Sigmoid colon (tissue), 7 donors: ENCODE measurements around the gene CDH23. TPM values are rescaled to one million over a fixed set of nuclear protein-coding genes. Genes with fewer than 3 reads are reported as not detected.

Source experiments
- DNase-seq: peaks from one replicate; pipeline ENCODE4 v3.0.0-alpha.2; 2019
- H3K27ac ChIP-seq, 4 donors: fragments of 200-600 bp; sonication (generic); one replicate each; pipeline ENCODE4 v1.5.1; 2016 to 2019; ENCODE audit warnings: mild to moderate bottlenecking in 1 of 4
- H3K27me3 ChIP-seq, 3 donors: fragments of 200-600 bp; sonication (generic); one replicate each; pipeline ENCODE4 v1.5.1; 2019; ENCODE audit warnings: mild to moderate bottlenecking in 1 of 3
- H3K36me3 ChIP-seq, 4 donors: fragments of 200-600 bp; sonication (generic); one replicate each; pipeline ENCODE4 v1.5.1; 2016 to 2019
- H3K4me1 ChIP-seq, 4 donors: fragments of 200-600 bp; sonication (generic); one replicate each; pipeline ENCODE4 v1.5.1; 2017 to 2019
- H3K4me3 ChIP-seq, 4 donors: fragments of 200-600 bp; sonication (generic); one replicate each; pipeline ENCODE4 v1.5.1; 2017 to 2019; ENCODE audit warnings: mild to moderate bottlenecking in 2 of 4, moderate library complexity in 1 of 4
- H3K9me3 ChIP-seq, 4 donors: fragments of 200-600 bp in 3 of 4; sonication (generic) in 3 of 4; one replicate each; pipeline versions ENCODE4 v1.5.1 to v1.6.1; 2013 to 2019
- EP300 ChIP-seq, 4 donors: sonication (generic); formaldehyde crosslinking; IDR thresholded peaks; one replicate each; pipeline ENCODE4 v1.6.1; 2017; ENCODE audit warnings: antibody characterized with exemption in 4 of 4
- POLR2A ChIP-seq, 2 donors: fragments of 450-650 bp; IDR thresholded peaks; one replicate each; pipeline ENCODE4 v1.6.1; 2016; ENCODE audit warnings: antibody characterized with exemption in 2 of 2, mild to moderate bottlenecking in 2 of 2, moderate library complexity in 2 of 2
- POLR2AphosphoS5 ChIP-seq, 4 donors: sonication (generic); formaldehyde crosslinking; IDR thresholded peaks; one replicate each; pipeline ENCODE4 v1.6.1; 2017; ENCODE audit warnings: antibody characterized with exemption in 4 of 4
- WGBS, 2 donors: extraction: QIAGEN DNeasy Blood & Tissue Kit; methylation state at CpG; one replicate each; pipeline ENCODE4 v1.1.7; 2013; 5-methylcytosine and 5-hydroxymethylcytosine counted together
- intact Hi-C: fragments of 100-400 bp; cut with DNase I; formaldehyde crosslinking; loops from one replicate; pipeline ENCODE4 v1.15.1; 2023
- polyA plus RNA-seq, 3 donors: library from polyadenylated mRNA; stranded (reverse); fragments of 200-250 nt; gene quantifications; one replicate each; pipeline ENCODE4 v1.2.3, GENCODE V29; 2013
- total RNA-seq, 4 donors: library from RNA; depleted of rRNA; stranded (reverse); fragments of >200 nt; gene quantifications; one replicate each; pipeline ENCODE4 v1.1.0, GENCODE V29; 2016
- TF ChIP-seq, protein P1 (sequence below), 4 experiments: fragments of 450-650 bp in 3 of 4; fragments of 200-600 bp in 1 of 4; IDR thresholded peaks; one replicate each; pipeline ENCODE4 v1.5.1; 2016 to 2019; ENCODE audit warnings: antibody characterized with exemption in 4 of 4, mild to moderate bottlenecking in 3 of 4, moderate library complexity in 2 of 4
- donor health status: healthy with polysubstance abuse.
- donor health status: Bipolar disorder and iron deficiency.
- donor health status: healthy.

CDH23 gene
- total and polyA plus RNA-seq, 7 donors: 1.5 to 7.2 (median 3.0) TPM

DNA sequence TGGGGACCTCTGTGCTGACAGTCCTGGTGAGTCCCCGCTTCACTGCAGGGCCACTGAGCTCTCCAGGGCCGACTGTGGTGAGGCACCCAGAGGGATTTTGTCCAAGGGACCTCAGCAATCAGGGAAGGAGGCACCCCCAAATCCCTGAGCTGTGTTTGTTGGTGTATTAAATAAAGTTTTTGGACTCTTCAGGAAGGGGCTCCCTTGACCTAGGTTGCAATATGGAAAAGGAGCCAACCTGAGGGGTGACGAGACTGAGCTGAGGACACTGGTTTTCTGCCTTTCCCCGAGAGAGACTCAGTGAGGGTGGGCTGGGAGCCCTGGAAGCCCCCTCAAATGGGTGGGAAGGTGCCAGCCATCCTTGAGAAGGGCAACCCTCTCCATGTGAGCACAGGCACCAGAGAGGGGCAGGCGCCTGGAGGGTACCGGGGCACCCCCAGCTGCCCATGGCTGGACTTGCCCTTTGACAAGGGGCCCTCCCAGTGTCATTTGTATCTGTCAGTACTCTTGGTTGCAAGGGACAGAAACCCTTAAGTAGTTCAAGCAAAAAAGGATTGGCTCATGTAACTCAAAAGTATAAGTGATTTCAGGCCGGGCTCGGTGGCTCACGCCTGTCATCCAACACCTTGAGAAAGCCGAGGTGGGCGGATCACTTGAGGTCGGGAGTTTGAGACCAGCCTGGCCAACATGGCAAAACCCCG, 250.0 kb downstream of the CDH23 start:
- no peaks in the 10 kb centered on the region for H3K4me1 ChIP-seq
- WGBS, 2 donors: 85% methylated on average over 13 of the region's 13 CpGs
- H3K9me3 ChIP-seq: no peaks in the 10 kb centered on the region
- H3K27ac ChIP-seq: no peak overlapping the region
- TF ChIP-seq EP300 (IDR thresholded peaks at IDR 0.05) (no peak), POLR2A (IDR thresholded peaks at IDR 0.05) (no peak)
- TF ChIP-seq, protein P1, sequence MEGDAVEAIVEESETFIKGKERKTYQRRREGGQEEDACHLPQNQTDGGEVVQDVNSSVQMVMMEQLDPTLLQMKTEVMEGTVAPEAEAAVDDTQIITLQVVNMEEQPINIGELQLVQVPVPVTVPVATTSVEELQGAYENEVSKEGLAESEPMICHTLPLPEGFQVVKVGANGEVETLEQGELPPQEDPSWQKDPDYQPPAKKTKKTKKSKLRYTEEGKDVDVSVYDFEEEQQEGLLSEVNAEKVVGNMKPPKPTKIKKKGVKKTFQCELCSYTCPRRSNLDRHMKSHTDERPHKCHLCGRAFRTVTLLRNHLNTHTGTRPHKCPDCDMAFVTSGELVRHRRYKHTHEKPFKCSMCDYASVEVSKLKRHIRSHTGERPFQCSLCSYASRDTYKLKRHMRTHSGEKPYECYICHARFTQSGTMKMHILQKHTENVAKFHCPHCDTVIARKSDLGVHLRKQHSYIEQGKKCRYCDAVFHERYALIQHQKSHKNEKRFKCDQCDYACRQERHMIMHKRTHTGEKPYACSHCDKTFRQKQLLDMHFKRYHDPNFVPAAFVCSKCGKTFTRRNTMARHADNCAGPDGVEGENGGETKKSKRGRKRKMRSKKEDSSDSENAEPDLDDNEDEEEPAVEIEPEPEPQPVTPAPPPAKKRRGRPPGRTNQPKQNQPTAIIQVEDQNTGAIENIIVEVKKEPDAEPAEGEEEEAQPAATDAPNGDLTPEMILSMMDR (IDR thresholded peaks at IDR 0.05): no peak
- intact Hi-C loops: no loop called here
- no peaks in the 10 kb centered on the region for H3K36me3 ChIP-seq
- H3K4me3 ChIP-seq: no peak overlapping the region
- H3K27me3 ChIP-seq: no peaks in the 10 kb centered on the region
- no peak for DNase-seq

DNA sequence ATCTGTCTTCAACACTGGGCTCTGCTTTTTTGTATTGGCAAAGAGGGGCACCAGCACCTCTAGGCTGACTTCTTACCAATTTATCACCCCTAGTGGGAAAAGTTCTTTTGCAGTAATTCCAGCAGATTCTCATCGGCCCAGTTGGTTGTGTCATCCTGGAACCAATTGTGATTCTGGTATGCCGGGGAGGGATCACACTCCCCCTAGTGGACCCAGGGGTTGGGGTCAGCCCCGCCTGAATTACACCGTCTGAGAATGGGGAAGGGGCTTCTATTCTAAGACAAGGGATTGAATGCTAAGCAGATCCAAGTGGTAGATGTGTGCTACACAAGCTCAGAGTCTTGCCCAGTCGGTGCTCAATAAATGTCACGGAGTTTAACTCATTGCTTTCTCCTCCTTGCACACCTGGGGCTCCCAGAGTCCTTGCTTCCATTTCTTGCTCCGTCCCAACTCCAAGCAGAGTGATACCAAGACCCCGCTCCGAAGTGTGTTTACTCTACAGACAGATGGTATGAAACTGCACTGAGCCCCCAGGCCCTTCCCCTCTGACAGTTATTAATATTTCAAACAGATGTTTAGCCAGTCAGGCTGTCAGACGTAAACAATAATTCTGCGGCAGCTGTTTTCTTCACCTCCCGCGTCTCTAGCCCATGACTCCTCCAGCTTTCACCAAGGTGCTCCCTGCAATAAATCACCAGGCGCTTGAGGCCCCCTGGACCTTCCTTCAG, 251.0 kb downstream of the CDH23 start:
- DNase-seq: no peak
- no peak for TF ChIP-seq POLR2A (IDR thresholded peaks at IDR 0.05)
- TF ChIP-seq, protein P1 (IDR thresholded peaks at IDR 0.05): peak in 2 of 4 experiments; percentile 12 to 14

DNA sequence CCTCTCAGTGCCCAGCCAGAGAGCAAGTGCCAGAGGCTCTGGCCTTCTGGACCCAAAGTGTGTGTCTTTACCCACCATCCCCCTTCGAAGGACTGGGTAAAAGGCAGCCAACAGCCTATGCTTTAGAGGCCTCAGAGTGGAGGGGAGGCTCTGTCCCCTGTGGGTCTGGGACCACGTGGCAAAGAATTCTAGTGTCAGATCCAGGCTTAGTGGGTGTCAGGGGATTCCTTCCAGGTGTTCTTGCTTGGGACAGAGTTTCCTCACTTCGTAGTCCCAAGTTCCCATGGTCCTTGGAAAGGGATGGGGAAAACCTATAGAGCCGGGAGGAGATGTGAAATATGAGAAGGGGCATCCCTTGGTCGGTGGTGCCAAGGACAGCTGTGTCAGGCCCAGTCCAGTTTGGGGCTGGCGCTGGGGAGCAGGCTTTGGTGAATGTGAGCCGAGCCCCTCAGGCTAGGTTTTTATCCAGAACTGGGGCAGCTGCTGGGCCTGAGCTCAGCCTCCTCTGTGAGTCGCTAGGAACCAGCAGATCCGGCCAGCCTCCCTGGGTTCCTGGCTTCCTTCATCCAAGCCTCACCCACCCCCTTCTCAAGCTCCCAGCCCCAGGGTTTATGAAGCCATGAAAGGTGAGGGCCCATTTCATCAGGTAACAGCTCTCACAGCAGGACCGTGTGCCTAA, 251.7 kb downstream of the CDH23 start:
- 74 to 82% methylated on average over 10 of the region's 10 CpGs for WGBS, 2 donors
- TF ChIP-seq POLR2AphosphoS5 (IDR thresholded peaks at IDR 0.05) (no peak), POLR2A (IDR thresholded peaks at IDR 0.05) (no peak), EP300 (IDR thresholded peaks at IDR 0.05) (no peak)
- TF ChIP-seq, protein P1 (IDR thresholded peaks at IDR 0.05): no peak
- no peaks in the 10 kb centered on the region for H3K27me3 ChIP-seq
- H3K4me1 ChIP-seq: no peaks in the 10 kb centered on the region
- intact Hi-C loops: no loop called here
- no peak overlapping the region for H3K4me3 ChIP-seq
- no peak overlapping the region for H3K27ac ChIP-seq
- H3K9me3 ChIP-seq: no peaks in the 10 kb centered on the region
- DNase-seq: no peak
- no peaks in the 10 kb centered on the region for H3K36me3 ChIP-seq

More for the DNA sequence above, 251.0 kb downstream of the CDH23 start:
- Histone ChIP-seq H3K27ac (no peak overlapping the region), H3K4me1 (no peaks in the 10 kb centered on the region), H3K4me3 (no peak overlapping the region), H3K9me3 (no peaks in the 10 kb centered on the region), H3K36me3 (no peaks in the 10 kb centered on the region), H3K27me3 (no peaks in the 10 kb centered on the region)
- WGBS, 2 donors: 62 to 66% methylated on average over 14 of the region's 14 CpGs
- intact Hi-C loops: no loop called here

DNA sequence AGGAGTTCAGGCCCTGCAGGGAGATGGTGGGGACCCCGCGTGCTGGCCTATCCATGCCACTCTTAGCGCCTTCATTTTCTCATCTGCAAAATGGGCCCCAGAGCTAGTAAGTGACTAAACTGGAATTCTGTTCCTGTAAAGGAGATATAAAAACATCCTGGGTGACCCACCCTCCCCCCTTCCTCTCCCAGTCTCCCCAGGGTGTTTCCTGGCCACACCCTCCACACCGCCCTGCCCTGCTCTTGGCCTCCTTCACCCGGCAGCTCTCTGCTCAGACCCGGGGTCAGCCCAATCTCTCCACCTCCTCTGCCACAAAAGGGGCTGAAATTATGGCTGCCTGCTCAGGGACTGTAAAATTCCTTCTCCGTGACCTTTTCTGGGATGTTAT, 252.2 kb downstream of the CDH23 start:
- Histone ChIP-seq H3K4me1 (no peaks in the 10 kb centered on the region), H3K4me3 (no peak overlapping the region), H3K9me3 (no peaks in the 10 kb centered on the region), H3K36me3 (no peaks in the 10 kb centered on the region), H3K27ac (no peak overlapping the region), H3K27me3 (no peaks in the 10 kb centered on the region)
- no peak for DNase-seq
- intact Hi-C loops: no loop called here
- TF ChIP-seq POLR2A (IDR thresholded peaks at IDR 0.05): no peak
- TF ChIP-seq EP300 (IDR thresholded peaks at IDR 0.05): no peak
- TF ChIP-seq, protein P1 (IDR thresholded peaks at IDR 0.05): no peak
- no peak for TF ChIP-seq POLR2AphosphoS5 (IDR thresholded peaks at IDR 0.05)
- 52 to 79% methylated on average over 7 of the region's 7 CpGs for WGBS, 2 donors
